Posterior vena cava (tissue), 2 donors: ENCODE results near the gene AGXT. TPM values are rescaled to one million over a fixed set of nuclear protein-coding genes. Genes with fewer than 3 reads are reported as not detected.

Source experiments
- DNase-seq: peaks from one replicate; pipeline ENCODE4 v3.0.0-alpha.2; 2020; ENCODE audit warnings: low spot score
- intact Hi-C, 2 donors: fragments of 100-400 bp; cut with DNase I; formaldehyde crosslinking; loops; one replicate each; pipeline versions ENCODE4 v1.14.1 to v1.14.2; 2022 to 2023
- total RNA-seq, 2 donors: library from RNA; stranded (reverse); fragmentation: NEBNext Ultra II Directional; extraction: Animal tissue kit (Norgen Biotek cat#: 25700); gene quantifications; one replicate each; pipeline ENCODE4 v1.2.1, GENCODE V29; 2021
- donor health status: DM: yes; HTN: yes; CAD: no.
- donor health status: DM: yes; HTN: yes; CAD: no.

Gene AGXT
- total RNA-seq, 2 donors from 2014 or later: not detected

DNA sequence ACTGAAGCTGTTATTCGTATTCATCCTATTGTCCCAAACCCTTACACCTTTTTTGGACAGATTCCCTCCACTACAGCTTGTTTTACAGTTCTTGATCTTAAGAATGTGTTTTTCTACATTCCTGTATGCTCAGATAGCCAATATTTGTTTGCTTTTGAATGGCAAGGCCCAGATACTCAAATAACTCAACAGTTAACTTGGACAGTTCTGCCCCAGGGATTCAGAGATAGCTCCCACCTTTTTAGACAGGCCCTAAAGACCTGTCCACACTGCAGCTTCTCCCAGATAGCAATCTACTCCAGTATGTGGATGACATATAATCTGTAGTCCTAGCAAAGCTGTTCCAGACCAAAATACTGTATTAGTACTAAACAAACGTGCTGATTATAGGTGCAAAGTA, 7.1 kb upstream of the AGXT start:
- DNase-seq: no peak

DNA sequence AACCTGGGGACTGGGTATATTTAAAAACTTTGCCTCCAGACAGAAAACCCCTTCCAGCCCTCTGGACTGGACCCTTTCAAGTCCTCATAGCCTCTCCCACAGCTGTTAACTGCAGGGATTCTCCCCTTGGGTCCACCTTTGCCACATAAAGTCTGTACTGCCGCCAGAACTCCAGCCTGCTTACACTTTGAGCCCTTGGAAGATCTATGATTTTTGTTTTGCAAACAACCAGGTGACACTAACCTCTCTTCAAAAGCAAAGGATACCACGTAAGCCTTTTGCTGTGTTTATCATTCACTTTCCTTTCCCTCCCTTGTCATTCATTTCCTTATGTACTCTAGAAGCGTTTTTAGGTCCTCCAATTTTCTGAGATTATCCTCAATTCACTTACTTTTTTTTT, 4.1 kb upstream of the AGXT start:
- DNase-seq: no peak
- intact Hi-C loops: no loop called here

More for the DNA sequence above, 7.1 kb upstream of the AGXT start:
- intact Hi-C loops: no loop called here

DNA sequence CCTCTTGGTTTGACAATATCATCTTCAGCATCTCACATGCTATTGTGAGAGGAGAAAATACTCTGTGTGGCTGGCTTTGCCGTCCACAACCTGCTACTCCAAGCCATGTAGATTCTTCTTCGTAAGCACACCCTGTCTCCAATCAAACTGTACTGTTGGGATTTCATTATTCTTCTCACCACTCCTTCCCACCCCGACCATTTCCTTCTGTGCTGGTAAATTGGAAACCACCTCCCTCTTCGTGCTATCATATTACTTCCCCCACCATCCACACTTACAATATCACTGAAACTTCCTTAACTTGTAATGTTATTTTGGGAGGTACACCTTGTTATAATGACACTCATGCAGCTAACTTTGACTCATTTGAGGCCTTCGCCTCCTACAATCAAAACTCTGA, 3.2 kb upstream of the AGXT start:
- intact Hi-C loops: no loop called here
- DNase-seq: no peak

DNA sequence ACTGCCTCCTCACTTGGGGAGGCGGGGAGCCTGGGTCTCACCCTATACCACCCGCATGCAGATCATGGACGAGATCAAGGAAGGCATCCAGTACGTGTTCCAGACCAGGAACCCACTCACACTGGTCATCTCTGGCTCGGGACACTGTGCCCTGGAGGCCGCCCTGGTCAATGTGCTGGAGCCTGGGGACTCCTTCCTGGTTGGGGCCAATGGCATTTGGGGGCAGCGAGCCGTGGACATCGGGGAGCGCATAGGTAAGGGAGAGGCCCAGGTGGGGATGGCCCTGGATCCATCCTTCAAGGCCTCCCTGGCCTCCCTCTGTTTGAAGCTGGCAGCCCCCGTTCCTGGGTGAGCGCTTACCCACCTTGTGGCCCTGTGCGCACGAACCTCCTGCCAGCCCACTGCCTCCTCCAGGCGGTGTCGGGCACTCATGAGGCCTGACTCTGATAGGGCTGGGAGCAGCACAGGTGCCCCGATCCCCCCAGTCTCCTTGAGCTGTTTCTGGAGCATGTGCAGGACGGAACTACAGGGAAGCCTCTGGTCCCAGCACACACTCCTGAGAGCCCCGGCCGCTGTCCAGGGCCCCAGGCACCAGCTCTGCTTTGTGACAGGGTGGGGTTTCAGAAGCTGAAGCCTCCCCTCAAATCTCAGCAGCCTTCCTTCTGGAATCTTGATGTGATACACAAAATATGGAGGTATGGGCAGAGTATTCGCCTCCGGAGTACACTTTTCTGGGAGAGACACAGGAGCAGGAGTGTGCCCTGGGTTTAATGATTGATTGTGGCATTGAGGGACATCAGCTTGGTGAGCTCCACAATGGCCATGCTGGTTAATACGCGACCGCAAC, 708 bp downstream of the AGXT start:
- DNase-seq: no peak
- intact Hi-C loops: no loop called here

DNA sequence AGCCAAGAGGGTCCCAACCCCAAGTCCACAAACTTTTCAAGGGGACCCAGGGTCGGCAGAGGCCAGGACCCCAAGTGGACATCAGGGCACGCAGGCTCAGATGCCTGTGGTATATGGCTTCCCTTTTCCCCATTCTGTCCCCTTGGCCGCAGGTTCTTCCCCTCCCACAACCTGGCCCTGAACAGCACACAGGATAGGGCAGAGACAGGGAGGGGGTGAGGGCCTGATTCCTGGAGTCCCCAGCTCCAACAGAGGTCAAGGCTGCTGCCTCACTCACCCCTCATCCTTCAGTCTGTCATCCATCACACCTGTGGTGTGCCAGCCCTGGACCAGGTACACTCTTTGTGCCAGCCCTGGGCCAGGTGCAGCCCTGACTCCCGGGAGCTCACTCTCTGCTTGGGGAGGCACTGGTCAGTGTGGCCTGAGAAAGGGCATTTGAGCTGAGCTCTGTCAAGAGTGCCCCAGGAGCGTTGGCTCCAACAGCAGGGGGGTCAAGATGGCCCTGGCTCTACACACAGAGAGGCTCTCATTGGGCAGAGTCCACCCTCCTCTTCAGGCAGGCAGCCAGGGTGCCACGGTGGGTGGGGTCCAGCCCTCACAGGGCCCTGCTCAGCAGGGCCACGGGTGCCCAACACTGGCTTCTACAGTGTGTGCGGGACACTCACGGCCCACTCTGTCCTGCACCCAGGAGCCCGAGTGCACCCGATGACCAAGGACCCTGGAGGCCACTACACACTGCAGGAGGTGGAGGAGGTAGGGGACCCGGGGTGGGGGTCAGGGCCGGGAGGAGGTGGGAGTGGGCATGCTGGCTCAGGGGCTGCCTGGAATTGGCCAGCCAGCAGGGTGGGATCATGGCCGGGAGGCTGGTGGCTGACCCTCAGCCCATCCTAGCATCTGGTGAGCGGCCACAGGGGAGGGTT, 1.6 kb downstream of the AGXT start:
- intact Hi-C loops: no loop called here
- DNase-seq: no peak

DNA sequence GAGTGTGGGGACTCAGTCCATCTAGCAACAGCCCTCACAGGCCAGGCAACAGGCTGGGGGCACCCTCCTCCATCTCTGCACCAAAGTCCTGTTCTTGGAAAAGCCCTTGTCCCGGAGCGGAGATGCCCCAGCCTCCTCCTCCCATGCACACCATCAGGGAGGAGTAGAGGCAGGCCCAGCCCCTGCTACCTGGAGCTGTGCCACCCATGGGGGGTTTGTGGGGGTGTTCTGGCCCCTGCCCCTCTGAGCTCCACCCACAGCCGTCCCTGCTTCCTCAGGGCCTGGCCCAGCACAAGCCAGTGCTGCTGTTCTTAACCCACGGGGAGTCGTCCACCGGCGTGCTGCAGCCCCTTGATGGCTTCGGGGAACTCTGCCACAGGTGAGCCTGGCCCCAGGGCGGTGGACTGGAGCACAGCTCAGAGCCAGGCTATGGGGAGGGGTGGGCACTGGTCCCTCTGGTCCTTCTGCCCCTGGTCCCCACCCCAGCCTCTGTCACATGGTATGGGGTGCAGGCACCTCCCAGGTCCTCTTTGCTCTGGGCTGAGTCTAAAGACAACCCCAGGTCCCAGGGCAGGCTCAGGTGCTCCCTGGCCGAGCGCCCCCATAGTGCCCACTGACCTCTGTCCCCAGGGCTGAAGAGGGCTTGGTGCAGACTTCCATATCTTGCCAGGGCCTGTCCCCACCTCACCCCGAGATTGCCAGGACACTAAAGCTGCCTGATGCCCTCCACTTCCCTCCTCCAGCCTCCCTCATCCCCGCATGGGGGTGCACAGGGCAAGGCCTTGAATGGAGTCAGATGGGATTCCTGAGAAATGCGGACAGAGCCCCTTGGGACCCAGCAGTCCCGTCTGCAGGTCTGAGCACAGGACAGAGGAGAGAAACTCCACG, 2.7 kb downstream of the AGXT start:
- intact Hi-C loops: no loop called here
- peak; percentile 72 for DNase-seq

DNA sequence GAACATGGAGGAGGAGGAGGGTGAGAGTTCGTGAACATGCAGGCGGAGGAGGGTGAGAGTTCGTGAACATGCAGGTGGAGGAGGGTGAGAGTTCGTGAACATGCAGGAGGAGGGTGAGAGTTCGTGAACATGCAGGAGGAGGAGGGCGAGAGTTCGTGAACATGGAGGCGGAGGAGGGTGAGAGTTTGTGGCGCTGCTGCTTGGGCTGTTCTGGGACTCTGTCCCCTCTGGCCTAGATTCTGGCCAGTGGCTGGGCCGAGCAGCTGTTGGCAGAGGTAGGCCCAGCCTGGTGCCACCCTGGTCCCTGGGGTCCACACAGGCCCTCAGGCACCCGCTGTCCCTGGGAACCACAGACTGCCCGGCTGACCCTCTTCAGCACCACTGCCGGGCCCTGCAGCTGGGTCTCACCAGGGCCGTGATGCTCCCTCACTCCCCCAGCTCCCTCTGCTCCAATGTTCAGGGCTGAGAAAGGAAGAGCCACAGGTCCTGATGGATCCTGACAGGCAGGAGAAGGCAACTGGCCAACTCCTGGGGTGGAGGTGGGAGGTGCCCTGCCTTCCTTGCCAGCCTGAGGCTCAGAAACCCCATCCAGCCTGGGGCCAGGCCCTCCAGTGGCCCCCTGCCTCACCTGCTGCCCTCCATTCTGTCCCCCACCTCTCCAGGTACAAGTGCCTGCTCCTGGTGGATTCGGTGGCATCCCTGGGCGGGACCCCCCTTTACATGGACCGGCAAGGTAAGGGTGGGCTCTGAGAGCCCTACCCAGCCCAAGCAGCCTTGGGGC, 3.9 kb downstream of the AGXT start:
- DNase-seq: peak; percentile 62
- intact Hi-C loops: no loop called here

DNA sequence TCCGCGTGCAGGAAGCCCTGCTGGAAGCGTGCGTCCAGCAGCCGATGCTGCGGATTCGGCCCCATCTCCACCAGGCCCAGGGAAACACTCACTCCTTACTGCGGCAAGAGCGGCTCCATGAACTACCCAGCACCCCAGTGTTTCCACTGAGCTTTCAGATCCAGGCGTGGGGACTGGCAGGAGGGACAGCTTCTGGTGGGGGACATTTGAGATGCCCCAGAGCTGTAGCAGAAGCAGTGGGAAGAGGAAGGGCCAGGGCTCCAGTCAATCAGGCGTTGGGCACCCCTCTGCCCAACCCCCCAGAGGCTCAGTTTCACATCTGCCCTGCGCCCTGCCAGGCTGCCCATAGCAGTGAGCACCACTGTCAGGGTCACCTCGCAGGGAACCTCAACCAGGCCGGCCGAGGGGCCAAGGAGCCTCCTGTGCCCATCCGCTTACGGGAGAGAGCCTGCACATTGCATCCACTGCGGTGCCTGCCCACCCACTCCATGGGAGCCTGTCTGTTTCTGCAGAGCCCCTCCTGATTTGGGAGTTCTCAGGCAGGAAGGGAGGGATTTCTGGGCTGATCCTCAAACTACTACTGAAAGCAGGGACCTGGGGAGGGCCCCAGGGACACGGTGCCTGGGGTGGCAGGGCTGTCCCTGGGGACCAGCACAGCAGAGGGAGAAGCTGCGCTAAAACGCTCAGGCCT, 4.6 kb downstream of the AGXT start:
- intact Hi-C loops: no loop called here

DNA sequence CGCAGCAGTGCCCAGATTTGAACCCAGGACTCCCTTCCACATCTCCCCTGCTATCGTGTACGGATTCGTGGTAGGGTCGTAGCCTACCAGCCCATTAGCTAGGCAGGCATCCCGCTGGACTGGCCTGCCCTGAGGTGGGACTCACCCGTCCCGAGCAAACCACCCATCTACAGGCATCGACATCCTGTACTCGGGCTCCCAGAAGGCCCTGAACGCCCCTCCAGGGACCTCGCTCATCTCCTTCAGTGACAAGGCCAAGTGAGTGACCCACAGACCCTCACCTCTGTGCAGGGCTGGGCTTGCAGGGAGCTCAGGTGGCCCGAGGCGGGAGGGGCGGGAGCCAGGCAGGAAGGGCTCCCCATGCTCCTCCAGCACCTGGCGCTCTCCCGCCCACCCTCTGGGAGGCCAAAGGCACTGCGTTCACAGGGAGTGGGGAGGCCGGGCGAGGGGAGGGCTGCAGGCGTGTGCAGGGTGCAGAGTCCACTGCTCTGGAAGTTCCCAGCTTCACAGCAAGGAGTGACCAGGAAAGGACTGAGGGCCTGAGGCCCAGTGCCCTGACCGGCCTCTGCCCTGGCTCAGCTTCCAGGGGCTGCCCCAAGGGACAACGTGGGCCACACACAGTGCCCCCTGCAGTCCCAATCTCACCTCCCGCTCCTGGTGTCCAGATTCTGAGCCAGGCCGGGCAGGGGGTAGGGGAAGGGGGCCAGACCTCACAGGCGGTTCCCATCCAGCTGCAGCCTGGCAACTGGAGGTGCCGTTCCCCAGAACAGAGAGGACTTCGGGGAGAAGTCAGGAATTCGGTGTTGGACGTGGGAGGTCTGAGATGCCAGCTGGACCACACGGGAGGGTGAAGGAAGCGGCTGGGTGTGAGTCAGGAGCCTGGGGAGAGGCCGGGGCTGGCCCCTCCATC, 5.4 kb downstream of the AGXT start:
- peak; percentile 52 for DNase-seq
- intact Hi-C loops: no loop called here

More for the DNA sequence above, 4.6 kb downstream of the AGXT start:
- peak; percentile 52 for DNase-seq

DNA sequence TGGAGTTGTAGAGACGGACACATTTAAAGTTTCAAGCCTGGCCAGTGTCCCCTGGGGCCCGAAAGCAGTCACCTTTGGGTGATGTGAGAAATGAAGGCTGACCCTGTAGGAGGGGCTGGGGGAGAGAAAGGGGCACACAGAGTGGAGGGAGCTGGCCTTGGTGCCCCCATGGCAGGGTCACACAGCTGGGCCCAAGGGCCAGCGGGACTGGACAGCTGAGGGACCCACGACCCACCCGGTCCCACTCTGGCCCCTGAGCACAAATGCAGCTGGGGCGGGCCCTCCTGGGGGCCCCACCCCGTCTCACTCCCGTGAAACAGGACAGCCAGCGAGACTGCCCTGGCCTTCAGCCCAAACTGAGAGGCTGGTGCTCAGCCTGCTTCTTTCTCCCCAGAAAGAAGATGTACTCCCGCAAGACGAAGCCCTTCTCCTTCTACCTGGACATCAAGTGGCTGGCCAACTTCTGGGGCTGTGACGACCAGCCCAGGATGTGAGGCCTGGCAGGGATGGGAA, 6.1 kb downstream of the AGXT start:
- intact Hi-C loops: no loop called here
- DNase-seq: no peak

DNA sequence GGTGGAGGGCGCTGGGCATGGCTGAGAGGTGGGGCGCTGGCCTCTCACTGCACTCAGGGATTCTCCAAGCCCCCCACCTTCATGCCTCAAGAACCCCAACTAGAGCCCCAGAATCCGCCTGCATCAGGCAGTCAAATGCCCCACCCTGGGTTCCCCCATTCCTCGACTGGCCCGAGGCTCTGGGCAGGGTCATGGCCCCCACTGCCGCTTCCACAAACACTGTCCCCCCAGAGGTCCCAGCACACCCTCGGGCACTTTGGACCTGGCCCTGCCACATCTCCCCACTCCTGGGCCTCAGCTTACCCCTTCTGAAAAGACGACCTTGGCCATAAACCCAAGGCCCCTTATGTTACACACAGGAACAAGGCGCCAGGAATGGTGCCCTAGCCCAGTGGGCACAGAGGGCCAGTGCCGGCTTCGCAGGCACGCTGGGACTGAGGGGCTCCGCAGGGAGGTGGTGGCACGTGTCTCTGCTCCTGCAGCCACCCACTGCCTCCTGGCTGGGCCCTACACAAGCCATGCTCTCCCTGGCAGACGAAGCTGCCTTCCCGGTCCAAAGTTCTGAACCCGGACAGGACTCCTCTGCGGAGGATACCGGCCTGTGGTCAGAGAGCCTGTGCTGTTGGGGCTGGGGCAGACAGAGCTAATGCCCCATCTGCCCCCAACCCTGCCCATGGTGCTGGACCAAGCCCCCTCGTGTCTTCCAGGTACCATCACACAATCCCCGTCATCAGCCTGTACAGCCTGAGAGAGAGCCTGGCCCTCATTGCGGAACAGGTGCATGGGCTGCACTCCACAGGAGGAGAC, 6.8 kb downstream of the AGXT start:
- intact Hi-C loops: no loop called here
- peak; percentile 69 for DNase-seq

DNA sequence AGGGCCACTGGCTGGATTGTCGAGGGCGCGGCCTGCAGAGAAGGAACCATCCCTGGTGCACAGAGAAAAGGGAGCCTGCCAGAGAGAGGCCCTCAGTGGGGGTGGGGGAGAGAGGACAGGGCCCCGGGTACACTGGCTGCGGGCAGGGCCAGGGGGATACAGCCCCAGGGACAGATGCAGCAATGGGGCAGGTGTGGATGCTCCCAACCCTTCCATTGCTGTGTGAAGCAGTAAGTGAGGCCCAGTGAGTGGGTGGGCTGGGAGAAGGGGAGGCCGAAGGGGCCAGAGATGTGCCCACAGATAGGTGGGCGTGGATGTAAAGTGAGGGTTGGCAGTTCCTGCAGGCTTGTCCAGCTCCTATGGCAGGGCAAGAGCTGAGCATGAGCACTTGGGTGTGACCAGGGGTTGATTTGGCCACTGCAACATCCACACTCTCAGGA, 7.4 kb downstream of the AGXT start:
- DNase-seq: no peak
- intact Hi-C loops: no loop called here

DNA sequence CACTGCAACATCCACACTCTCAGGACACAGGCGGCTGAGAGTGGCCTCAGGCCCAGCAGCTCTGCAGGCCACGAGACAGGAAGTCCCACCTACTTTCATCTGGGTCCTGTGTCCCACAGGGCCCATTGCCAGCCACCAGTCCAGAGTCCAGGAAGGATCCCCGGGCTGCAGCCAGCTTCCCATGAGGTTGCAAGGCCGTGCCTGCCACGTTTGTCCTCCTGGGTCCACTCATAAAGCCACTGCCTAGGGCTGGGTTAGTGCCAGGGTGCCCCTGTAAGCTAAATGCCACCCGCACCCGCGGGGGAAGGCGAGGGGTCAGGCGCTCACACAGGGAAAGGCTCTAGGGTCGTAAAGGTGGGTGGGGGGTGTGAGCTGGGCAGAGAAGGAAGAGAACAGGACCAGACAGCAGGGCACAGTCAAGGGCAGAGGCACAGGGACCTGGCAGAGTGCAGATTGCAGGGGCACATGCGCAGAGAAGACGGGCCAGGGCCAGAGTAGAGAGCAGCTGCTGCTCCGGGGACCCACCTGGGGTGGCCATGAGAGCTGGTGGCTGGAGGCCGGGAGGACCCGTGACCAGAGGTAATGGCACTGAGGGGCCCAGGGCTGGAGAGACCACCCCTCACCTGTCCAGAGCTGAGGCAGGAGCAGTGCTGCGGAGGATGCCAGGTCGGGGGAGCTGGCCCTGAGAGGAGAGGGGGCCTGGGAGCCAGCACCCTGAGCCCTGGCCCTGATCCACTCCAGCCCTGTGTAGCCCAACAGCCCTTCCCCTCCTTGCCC, 8.0 kb downstream of the AGXT start:
- DNase-seq: peak; percentile 73
- intact Hi-C loops: no loop called here

DNA sequence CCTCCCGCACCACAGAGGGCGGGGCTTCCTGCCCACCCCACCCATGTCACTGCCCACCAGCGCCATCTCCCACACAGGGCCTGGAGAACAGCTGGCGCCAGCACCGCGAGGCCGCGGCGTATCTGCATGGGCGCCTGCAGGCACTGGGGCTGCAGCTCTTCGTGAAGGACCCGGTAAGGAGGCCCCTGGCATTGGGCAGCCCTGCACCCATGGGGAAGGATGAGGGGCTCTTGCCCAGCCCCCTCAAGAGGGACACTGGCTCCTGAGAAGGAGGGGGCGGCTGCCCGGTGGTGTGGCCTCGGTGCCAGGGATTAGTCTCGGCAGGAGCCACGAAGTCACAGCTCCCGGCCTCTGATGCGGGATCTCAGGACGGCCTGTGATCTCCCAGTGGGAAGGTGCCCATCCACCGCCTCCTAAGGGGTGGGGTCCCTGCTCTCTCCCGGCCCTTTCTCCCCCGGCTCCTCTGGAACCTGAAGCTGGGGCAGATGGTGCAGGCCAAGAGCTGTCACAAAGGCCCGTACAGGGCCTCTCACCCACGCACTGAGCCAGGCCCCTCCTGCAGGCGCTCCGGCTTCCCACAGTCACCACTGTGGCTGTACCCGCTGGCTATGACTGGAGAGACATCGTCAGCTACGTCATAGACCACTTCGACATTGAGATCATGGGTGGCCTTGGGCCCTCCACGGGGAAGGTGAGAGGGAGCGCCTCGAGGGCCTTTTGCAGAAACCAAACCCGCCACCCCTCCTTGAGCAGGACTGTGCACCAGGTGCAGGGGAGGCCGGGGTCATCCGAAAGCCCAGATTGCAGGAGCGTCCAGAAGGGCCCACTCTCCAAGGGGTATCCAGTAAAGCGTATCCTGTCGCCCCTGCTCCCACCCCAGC, 9.1 kb downstream of the AGXT start:
- intact Hi-C loops: no loop called here
- peak; percentile 73 for DNase-seq
